ENCODE data around the gene ZNF641.

The ZNF641 gene

GRCh38 chr12:48366131-48366530 lies 15.4 kb upstream of the ZNF641 start:
- no peaks in the 10 kb centered on the region for H3K36me3 ChIP-seq (ENCODE audit: insufficient read depth, low read length)
- TF ChIP-seq POLR2AphosphoS5 (IDR thresholded peaks at IDR 0.05; ENCODE audit: borderline replicate concordance, low read depth, low read length) (no peak), FOXP2 (optimal IDR thresholded peaks at IDR 0.05; ENCODE audit: control extremely low read depth, extremely low read length, insufficient read depth) (no peak), EZH2 (IDR thresholded peaks at IDR 0.05) (no peak)
- no peaks in the 10 kb centered on the region for H3K9me3 ChIP-seq (ENCODE audit: low read depth, low read length)
- DNase-seq (ENCODE audit: low read depth, low spot score), result no peak
- H3K9ac ChIP-seq (ENCODE audit: insufficient read length), result no peak overlapping the region
- no peak overlapping the region for H3K4me3 ChIP-seq
- H3K27ac ChIP-seq, result no peak overlapping the region

GRCh38 chr12:48361664-48362339 lies 11.1 kb upstream of the ZNF641 start:
- H3K9ac ChIP-seq (ENCODE audit: insufficient read length), result no peak overlapping the region
- no peak overlapping the region for H3K27ac ChIP-seq
- DNase-seq (ENCODE audit: low read depth, low spot score), result no peak
- no peaks in the 10 kb centered on the region for H3K36me3 ChIP-seq (ENCODE audit: insufficient read depth, low read length)
- no peaks in the 10 kb centered on the region for H3K9me3 ChIP-seq (ENCODE audit: low read depth, low read length)
- no peak overlapping the region for H3K4me3 ChIP-seq
- no peak for TF ChIP-seq EZH2 (IDR thresholded peaks at IDR 0.05)
- TF ChIP-seq POLR2AphosphoS5 (IDR thresholded peaks at IDR 0.05; ENCODE audit: borderline replicate concordance, low read depth, low read length), result no peak
- TF ChIP-seq FOXP2 (optimal IDR thresholded peaks at IDR 0.05; ENCODE audit: control extremely low read depth, extremely low read length, insufficient read depth), result no peak

GRCh38 chr12:48358937-48359513 lies 8.3 kb upstream of the ZNF641 start:
- H3K9me3 ChIP-seq (ENCODE audit: low read depth, low read length), result no peaks in the 10 kb centered on the region
- H3K27ac ChIP-seq, result no peak overlapping the region
- TF ChIP-seq POLR2AphosphoS5 (IDR thresholded peaks at IDR 0.05; ENCODE audit: borderline replicate concordance, low read depth, low read length) (no peak), FOXP2 (optimal IDR thresholded peaks at IDR 0.05; ENCODE audit: control extremely low read depth, extremely low read length, insufficient read depth) (no peak), EZH2 (IDR thresholded peaks at IDR 0.05) (no peak)
- DNase-seq (ENCODE audit: low read depth, low spot score), result no peak
- H3K36me3 ChIP-seq (ENCODE audit: insufficient read depth, low read length), result no peaks in the 10 kb centered on the region
- no peak overlapping the region for H3K9ac ChIP-seq (ENCODE audit: insufficient read length)
- H3K4me3 ChIP-seq, result no peak overlapping the region

DNA sequence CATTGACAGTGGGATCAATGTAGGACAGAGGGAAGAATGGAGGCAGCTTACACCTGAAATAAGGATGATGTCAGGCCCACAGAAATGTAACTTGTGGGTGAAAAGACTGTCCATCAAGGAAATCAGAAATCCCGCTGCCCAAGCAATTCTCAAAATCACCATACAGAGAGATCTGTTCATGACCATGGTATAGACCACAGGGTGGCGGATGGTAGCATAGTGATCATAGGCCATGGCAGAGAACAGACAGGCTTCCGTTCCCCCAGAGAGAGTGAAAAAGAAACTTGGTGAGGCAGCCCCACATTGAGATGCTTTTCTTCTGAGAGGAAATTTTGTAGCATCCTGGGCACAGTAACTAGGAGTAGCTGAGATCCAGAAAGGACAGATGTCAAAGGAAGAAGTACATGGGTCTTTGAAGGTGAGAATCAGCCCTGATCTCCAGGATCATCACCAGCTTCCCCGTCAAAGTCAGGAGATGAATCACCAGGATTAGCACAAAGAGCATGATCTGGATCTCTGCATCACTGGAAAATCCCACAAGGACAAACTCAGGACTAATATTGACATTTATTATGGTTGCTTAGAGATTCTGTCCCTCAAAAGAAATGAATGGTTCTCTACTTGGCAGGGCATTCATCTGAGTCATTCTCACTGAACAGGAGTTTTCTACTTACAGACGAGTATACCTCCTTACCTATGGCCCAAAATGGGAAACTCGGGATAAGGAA lies 5.5 kb upstream of the ZNF641 start:
- H3K9me3 ChIP-seq (ENCODE audit: low read depth, low read length), result no peaks in the 10 kb centered on the region
- H3K9ac ChIP-seq (ENCODE audit: insufficient read length), result no peak overlapping the region
- no peak overlapping the region for H3K4me3 ChIP-seq
- no peak overlapping the region for H3K27ac ChIP-seq
- TF ChIP-seq FOXP2 (optimal IDR thresholded peaks at IDR 0.05; ENCODE audit: control extremely low read depth, extremely low read length, insufficient read depth) (no peak), POLR2AphosphoS5 (IDR thresholded peaks at IDR 0.05; ENCODE audit: borderline replicate concordance, low read depth, low read length) (no peak), EZH2 (IDR thresholded peaks at IDR 0.05) (no peak)
- H3K36me3 ChIP-seq (ENCODE audit: insufficient read depth, low read length), result no peaks in the 10 kb centered on the region
- DNase-seq (ENCODE audit: low read depth, low spot score), result no peak

DNA sequence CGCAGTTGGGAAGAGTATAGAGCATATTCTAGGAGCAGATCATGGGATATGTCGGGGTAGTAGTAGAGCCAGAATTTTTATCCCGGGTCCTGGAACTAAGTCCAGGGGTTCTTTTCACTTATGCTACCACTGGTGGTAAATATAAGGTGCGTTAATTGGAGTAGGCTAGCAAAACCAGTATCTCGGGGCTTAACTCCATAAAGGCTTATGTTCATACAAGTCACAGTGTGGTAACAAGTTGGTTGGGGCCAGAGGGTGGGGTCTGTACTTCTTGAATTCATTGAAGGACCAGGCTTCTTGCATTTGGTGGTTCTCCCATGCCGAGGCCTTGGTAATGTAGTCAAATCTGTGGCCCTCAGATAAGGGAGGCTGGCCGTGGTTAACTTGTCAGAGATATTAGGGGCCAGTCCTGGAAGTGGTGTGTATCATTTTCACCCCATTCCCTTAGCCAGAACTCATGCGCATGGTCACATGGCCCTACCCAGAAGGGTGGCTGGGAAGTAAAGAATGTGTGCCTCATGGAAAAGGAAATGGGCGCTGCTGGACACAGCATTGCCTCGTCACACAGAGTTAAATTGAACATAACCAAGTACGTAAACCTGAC lies 1.5 kb upstream of the ZNF641 start:
- no peak for DNase-seq (ENCODE audit: low read depth, low spot score)

DNA sequence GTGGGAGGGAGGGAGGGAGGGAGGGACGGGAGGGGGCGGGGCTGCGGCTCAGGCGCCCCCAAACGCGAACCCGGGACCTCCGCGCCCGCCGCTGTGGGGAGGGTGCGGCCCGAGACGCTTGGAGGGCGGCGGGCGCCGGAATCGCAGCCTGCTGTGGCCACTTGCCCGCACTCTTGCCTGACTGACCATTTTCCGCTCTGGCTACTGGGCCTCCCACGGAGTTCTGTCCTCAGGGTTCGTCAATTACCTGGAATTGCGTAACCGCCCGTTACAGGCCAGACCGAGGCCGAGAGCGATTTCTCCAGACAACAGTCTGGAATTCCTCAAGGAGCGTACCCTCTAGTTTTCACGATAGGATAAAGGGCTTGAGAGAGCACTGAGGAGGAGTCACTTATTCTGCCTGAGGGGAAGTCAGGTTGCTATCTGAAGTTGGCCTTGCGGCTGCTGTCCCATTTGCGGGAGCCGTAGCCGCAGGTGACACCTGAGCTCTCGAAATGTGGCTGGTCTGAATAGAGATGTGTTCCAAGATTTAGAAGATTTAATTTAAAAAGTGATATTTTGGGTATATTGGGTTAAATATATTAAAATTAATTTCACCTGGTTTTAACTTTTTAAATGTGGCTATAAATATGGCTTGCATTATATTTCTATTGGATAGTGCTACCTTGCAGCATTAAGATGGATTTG lies 446 bp upstream of the ZNF641 start:
- peak overlapping the region; percentile 77 for H3K9ac ChIP-seq (ENCODE audit: insufficient read length)
- peaks cover 20% of the 10 kb centered on the region for H3K36me3 ChIP-seq (ENCODE audit: insufficient read depth, low read length)
- H3K4me3 ChIP-seq, result peak overlapping the region; percentile 92
- H3K9me3 ChIP-seq (ENCODE audit: low read depth, low read length), result no peaks in the 10 kb centered on the region
- H3K27ac ChIP-seq, result 0 out of 2 replicates have a peak overlapping the region, but pooled peaks have one; percentile 54
- no peak for DNase-seq (ENCODE audit: low read depth, low spot score)
- TF ChIP-seq POLR2AphosphoS5 (IDR thresholded peaks at IDR 0.05; ENCODE audit: borderline replicate concordance, low read depth, low read length) (no peak; the same call in 1 of the 2 replicates), EZH2 (IDR thresholded peaks at IDR 0.05) (no peak), FOXP2 (optimal IDR thresholded peaks at IDR 0.05; ENCODE audit: control extremely low read depth, extremely low read length, insufficient read depth) (no peak)

More for the DNA sequence above, 1.5 kb upstream of the ZNF641 start:
- no peak overlapping the region for H3K9ac ChIP-seq (ENCODE audit: insufficient read length)
- TF ChIP-seq FOXP2 (optimal IDR thresholded peaks at IDR 0.05; ENCODE audit: control extremely low read depth, extremely low read length, insufficient read depth) (no peak), POLR2AphosphoS5 (IDR thresholded peaks at IDR 0.05; ENCODE audit: borderline replicate concordance, low read depth, low read length) (no peak), EZH2 (IDR thresholded peaks at IDR 0.05) (no peak)
- H3K9me3 ChIP-seq (ENCODE audit: low read depth, low read length), result no peaks in the 10 kb centered on the region
- no peak overlapping the region for H3K27ac ChIP-seq
- peak overlapping the region; percentile 92; the same call in 1 of the 2 replicates for H3K4me3 ChIP-seq
- H3K36me3 ChIP-seq (ENCODE audit: insufficient read depth, low read length), result peaks cover 10% of the 10 kb centered on the region

- H3K9me3 ChIP-seq (ENCODE audit: low read depth, low read length), result no peaks in the 10 kb centered on the region
- H3K9ac ChIP-seq (ENCODE audit: insufficient read length), result peak overlapping the region; percentile 71
- TF ChIP-seq POLR2AphosphoS5 (IDR thresholded peaks at IDR 0.05; ENCODE audit: borderline replicate concordance, low read depth, low read length) (no peak), EZH2 (IDR thresholded peaks at IDR 0.05) (no peak), FOXP2 (optimal IDR thresholded peaks at IDR 0.05; ENCODE audit: control extremely low read depth, extremely low read length, insufficient read depth) (no peak)
- DNase-seq (ENCODE audit: low read depth, low spot score), result no peak
- H3K27ac ChIP-seq, result peak overlapping the region; percentile 55
- H3K4me3 ChIP-seq, result peak overlapping the region; percentile 92
- peaks cover 34% of the 10 kb centered on the region for H3K36me3 ChIP-seq (ENCODE audit: insufficient read depth, low read length)
These were observed 1.2 kb downstream of the ZNF641 start for GRCh38 chr12:48349471-48349870.
